Stimulated activated CD4-positive, alpha-beta T cell treated with anti-CD3 and anti-CD28 coated beads, Interleukin-1b, Interleukin-23, amount 100 ng/mL, for 4 hours (primary cell): ENCODE measurements around the gene MROH9.

ENCODE experiments used
- DNase-seq, 2 donors: peaks; one replicate each; pipeline ENCODE4 v3.0.0-alpha.2; 2020; ENCODE audit warnings: low read depth in 2 of 2

MROH9 gene

GRCh38 chr1:171081763-171082201 is 146.4 kb downstream of the MROH9 start:
- DNase-seq, result no peak

- DNase-seq, result no peak
These were observed 147.3 kb downstream of the MROH9 start for GRCh38 chr1:171082606-171083005.

- DNase-seq, result no peak
These were observed 147.9 kb downstream of the MROH9 start for GRCh38 chr1:171083222-171083621.

GRCh38 chr1:171084091-171084490 is 148.8 kb downstream of the MROH9 start:
- DNase-seq, result no peak

GRCh38 chr1:171084870-171085269 is 149.5 kb downstream of the MROH9 start:
- DNase-seq, result no peak

- DNase-seq, result no peak
These were observed 152.6 kb downstream of the MROH9 start for GRCh38 chr1:171087896-171088295.

GRCh38 chr1:171090604-171091003 is 155.3 kb downstream of the MROH9 start, which contains the start of gene FMO3:
Gene FMO3 (plus strand): TSS chr1:171090905. CDS start chr1:171092659, 1,754 bp downstream.
- DNase-seq, result no peak

DNA sequence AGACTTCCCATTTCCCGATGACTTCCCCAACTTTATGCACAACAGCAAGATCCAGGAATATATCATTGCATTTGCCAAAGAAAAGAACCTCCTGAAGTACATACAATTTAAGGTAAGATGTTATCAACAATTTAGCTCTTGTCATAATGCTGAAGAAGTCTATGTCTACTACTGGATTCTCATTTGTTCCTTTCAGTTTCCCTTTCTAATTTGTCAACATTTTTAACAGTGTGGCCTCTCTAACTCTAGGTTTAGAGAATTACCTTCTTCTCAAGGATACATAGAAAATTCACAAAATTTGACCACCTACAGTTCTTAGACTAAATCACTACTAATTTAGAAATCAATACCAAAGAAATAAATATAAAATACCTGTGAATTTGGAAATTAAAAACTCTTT is 168.5 kb downstream of the MROH9 start:
- no peak for DNase-seq

DNA sequence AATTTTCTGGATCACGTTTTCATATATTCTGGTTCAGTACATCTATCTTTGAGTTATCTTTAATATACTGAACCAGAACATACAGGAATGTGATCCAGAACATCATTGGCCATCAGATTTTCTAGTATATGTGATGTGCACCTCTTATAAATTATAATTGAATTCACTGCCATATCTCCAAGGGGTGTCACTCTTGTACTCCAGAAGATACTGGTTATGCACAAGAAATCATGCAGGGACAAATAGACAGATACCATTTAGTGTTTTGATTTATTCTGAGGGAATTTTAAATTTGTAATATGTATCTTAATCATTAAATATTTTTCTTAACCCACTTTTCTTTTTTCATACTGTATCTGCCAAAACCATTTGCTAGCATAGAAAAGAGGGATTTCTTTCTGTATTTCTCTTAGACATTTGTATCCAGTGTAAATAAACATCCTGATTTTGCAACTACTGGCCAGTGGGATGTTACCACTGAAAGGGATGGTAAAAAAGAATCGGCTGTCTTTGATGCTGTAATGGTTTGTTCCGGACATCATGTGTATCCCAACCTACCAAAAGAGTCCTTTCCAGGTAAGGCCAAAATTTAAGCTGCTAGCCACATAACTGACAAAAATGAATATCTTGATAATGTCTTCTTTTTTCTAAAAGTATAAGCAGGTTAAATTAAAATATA is 172.1 kb downstream of the MROH9 start:
- no peak for DNase-seq

GRCh38 chr1:171107969-171108368 is 172.6 kb downstream of the MROH9 start:
- no peak for DNase-seq

- DNase-seq, result no peak
These were observed 174.6 kb downstream of the MROH9 start for GRCh38 chr1:171109966-171110365.

DNA sequence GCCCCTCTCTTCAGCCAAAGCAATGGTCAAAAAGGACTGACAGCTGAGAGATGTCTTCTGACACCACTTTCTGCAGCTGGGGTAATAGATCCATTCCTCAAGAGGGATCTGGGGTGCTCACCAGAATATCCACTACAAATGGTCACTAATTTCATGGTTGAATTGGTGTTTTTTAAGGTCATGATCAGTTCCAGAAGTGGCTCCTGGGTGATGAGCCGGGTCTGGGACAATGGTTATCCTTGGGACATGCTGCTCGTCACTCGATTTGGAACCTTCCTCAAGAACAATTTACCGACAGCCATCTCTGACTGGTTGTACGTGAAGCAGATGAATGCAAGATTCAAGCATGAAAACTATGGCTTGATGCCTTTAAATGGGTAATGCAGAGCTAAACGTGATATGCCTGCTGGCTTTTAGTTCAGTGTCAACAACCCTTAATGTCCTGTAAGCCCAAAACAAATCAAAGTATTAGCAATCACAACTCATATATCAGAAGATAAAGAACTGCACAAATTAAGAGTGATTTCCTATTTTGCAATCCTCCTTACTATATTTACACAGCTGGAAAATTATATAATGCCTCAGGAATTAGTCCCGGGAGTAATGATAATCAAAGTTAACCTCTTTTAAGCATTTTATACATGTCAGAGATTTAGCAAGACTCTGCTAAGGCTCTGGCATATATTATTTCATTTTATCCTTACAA is 175.4 kb downstream of the MROH9 start:
- DNase-seq, result no peak

DNA sequence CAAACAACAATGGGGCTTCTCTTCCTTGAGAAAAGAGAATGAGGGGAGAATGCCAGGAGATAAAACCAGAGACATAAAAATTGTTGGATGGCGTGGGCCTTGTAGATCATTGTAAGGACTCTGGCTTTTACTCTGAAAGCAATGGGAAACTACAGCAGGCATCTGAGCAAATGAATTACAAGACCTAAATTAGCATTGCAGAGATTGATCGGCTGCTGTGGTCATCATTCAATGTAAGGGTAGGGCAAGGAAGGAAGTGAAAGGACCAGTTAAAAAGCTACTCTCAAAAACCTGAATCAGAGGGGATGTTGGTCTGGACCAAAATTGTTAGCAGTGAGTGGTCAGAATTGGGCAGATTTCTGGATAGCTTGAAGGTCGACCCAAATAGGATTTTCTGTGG is 176.8 kb downstream of the MROH9 start:
- no peak for DNase-seq

DNA sequence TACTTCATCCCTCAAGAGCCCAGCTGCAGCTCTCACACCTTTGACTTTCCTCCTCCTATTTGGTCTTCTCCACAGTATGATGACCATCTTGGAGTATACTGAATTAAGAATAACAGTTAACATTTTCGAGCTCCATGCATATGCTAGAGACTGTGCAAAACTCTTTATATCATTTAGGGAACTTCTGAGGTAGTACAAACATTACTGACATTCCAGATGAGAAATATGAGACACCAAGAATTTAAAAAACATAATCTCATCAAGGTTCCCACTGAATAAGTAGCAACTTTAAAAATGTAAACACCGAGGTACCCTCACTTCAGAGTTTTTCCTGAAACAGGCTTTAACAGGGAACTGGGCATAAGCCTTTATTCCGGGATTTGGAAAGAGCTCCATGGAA is 178.0 kb downstream of the MROH9 start:
- no peak for DNase-seq
